GM18951 (cell line): ENCODE measurements around the gene TRMT10C.
"Not testable (repeated sequence)": the region's sequence is repeated elsewhere in the genome, so short reads cannot be mapped to it uniquely, and the experiment has no call there.

Source experiments
- POLR2A ChIP-seq: IDR thresholded peaks from 4 replicates; pipeline ENCODE4 v1.6.1; 2011; ENCODE audit warnings: mild to moderate bottlenecking; ENCODE audit not compliant: insufficient read length, insufficient read depth; ENCODE audit errors: extremely low read depth
- in situ Hi-C: fragments of 300-500 bp; cut with MboI; formaldehyde crosslinking; loops from one replicate; pipeline ENCODE4 v1.12.0; 2022; ENCODE audit warnings: low sequenced_read_pairs, mixed read lengths, inconsistent platforms; ENCODE audit not compliant: unreplicated experiment

TRMT10C gene

DNA sequence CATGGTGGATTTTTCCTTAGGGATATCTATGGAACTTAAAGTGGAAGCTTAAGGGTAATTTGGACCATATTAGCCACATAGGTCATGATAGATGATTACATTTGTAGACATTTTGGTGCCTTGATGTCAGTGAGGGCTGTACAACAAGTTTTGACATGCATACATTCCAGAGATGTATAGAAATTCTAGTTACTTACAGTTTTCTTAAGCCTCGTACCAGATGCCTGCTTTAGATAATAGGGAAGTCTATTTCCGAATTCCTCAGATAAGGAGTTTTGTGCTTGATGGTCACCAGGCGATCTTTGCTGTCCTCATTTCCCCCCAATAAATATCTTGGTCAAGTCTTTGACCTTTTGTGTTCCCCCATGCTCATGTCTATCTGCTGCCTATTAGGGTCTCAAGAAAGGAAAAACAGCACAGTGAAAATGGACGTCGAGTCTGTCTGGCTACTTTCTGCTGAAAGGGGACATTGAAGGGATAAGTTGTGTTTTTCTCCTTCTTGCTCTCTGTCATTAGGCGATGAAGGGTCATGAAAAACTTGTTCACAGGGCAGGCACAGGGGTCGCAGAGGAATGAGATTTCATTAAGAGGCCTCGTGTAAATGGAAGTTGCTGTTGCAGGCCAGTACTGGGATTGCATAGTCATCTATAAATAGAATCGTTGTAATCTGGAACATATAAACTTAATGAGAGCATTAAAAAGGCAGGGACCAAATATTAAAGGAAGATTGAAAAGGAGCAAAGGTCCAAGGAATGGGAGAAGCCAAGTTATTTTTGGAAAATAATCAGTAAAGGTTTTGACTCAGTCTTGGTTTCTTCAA lies 28.7 kb upstream of the TRMT10C start:
- TF ChIP-seq POLR2A, result no peak
- in situ Hi-C loops, result no loop called here

DNA sequence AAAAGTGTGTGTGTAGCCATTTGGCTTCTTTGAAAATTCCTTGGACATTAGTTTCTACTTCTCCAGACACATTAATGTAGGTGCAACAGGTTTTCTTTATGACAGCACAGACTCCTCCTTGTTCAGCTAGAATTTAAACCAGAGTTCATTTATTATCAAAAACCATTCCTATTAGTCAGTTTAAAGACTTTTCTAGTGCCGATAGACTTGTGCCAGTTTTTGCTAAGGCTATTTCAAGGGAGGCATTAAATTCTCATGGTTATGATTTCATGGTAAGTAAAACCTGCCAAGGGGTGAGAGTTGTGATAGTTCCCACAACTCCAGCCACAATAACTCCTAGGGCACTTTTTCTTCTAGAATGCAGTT lies 28.1 kb upstream of the TRMT10C start:
- in situ Hi-C loops, result no loop called here
- TF ChIP-seq POLR2A, result no peak

DNA sequence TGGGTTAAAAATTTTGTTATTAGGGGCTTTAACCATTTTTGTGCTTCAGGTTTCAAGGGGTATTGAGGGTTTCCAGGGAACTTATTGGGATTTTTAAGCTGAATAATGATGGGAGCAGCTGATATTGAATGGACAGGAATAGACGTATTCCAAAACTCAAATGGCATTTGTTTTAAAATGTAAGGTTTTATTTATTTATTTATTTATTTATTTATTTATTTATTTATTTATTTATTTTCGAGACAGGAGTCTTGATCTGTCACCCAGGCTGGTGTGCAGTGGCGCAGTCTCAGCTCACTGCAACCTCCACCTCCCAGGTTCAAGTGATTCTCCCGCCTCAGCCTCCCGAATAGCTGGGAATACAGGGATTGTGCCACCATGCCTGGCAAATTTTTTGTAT lies 26.4 kb upstream of the TRMT10C start:
- TF ChIP-seq POLR2A, result no peak
- in situ Hi-C loops, result no loop called here

DNA sequence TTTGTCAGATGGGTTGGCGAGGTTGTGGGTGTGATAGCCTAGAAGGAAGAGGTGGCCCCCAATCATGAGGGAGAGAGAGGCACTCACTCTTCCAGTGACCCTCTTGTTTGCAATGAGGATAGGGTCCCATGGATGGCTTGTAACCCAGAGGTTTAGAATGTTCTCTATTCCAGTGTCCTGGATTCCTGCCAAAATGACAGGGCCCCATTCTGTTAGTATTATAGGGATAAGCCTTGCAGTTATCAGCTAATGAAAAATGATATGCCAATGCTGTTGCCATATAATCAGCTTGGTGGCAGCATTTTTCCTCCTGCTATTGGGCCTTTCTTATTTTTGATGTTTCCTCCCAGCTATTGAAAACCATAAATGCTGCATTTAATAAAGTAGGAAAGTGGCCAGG lies 25.4 kb upstream of the TRMT10C start:
- in situ Hi-C loops, result no loop called here
- TF ChIP-seq POLR2A, result no peak

GRCh38 chr3:101536955-101537354 lies 24.7 kb upstream of the TRMT10C start:
- in situ Hi-C loops, result not testable (repeated sequence)

DNA sequence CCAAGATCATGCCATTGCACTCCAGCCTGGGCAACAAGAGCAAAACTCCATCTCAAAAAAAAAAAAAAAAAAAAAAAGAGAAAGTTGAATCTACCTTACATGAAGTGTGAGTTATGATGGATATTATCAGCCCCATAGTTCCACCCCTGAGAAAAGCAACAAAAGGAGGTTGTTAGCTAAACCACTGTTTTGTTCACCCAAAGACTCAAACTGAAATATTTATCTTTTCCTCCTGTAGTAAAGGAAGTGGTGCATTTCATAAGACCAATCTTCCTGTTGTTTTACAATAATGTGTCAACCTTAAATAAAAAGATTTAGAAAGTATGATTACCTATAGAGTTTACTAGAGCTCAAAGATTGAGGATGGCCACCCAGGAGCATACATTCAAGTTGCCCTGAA lies 18.7 kb upstream of the TRMT10C start:
- TF ChIP-seq POLR2A, result no peak
- in situ Hi-C loops, result no loop called here

DNA sequence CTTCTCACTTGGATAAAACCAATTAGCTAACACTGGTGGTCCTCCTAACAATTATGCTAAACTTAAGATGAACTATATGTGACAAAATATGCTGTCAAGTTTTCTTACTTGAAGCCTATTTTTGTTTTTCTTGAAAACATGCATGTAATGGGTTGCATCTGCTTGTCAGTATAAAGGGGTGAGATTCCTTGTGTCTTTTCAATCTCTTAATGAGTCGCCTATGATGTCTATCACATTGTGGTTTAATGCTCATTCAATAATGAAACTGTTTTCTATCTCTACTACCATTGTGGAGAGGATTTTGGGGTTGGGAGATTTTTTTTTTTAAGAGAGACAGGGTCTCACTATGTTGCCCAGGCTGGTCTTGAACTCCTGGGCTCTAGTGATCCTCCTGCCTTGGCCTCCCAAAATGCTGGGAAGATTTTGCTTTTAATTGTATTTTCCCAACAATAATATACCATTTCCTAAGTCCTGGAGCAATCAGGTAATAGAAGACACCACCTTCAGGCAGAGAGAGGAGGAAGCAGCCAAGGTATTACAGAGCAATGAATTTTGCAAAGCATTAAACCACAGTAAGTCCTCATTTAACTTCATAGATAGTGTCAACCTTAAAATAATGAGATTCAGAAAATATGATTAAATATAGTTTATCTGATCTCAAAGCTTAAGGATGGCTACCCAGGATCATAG lies 17.4 kb upstream of the TRMT10C start:
- in situ Hi-C loops, result no loop called here
- no peak for TF ChIP-seq POLR2A

- no peak for TF ChIP-seq POLR2A
- in situ Hi-C loops, result no loop called here
Measured at GRCh38 chr3:101548527-101549105, 13.1 kb upstream of the TRMT10C start.

DNA sequence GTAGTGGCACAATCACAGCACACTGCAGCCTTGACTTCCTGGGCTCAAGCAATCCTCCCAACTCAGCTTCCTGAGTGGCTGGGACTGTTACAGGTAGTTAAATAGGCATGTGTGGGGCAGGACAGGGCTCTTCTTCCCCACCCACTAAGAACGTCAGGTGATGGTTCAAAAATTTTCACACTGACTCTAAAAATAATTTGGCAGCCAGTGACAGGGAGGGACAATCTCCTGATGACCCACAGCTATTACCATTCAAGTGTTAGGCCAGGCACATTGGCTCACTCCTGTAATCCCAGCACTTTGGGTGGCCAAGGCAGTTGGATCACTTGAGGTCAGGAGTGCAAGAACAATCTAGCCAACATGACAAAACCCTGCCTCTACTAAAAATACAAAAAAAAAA lies 12.2 kb upstream of the TRMT10C start:
- TF ChIP-seq POLR2A, result no peak
- in situ Hi-C loops, result no loop called here

- in situ Hi-C loops, result not testable (repeated sequence)
Measured at GRCh38 chr3:101551359-101552081, 10.1 kb upstream of the TRMT10C start.

GRCh38 chr3:101553381-101553780 lies 8.3 kb upstream of the TRMT10C start:
- in situ Hi-C loops, result not testable (repeated sequence)

DNA sequence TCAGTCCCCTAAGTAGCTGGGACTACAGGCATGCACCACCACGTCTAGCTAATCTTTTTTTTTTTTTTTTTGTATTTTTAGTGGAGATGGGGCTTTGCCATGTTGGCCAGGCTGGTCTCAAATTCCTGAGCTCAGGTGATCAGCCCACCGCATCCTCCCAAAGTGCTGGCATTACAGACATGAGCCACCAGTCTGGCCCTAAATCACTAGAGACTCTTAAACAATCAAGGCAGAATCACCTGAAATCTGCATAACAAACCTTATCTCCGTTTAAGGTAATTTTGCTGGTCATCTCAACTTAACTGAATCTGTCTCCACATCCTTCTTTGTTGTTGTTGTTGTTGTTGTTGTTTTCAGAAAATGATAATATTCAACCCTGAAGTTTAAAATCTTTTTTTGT lies 5.6 kb upstream of the TRMT10C start:
- in situ Hi-C loops, result no loop called here
- TF ChIP-seq POLR2A, result no peak

DNA sequence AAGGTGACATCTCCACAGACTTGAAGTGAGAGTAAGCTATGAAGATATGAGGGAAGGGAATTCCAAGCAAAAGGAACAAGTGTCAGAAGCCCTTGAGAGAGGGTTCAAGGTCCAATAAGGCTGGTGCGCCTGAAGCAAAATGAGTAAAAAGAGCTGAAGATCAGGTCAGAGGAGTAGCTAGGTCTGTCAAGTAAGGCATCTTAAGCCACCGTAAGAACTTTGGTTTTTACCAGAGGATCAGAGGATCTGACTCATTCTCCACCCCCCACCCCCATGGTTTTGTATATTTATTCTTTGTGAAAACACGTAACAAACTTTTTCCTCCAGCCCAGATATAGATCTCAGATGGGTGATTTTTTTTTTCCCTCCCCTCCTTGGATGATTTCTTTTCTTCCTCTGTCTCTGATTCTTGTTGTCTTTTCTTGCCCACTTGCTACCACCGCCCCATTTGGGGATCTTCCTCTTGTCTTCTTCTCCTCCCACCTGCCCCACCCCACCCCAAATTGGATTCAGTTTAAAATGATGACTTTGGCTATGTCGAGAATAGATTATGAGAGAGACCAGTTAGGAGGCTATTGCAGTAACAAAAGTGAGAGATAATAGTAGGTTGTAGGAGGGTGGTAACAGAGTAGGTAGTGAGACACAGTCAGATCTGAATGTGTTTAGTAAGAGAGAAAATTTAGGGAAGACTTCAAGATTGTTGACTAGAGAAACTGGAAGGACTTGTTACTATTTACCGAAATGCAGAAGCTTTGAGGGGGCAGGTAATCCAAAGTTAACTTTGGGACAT lies 6.1 kb downstream of the TRMT10C start:
- no peak for TF ChIP-seq POLR2A
- in situ Hi-C loops, result no loop called here
